ENCODE measurements around the gene KDM6A. TPM values are rescaled to one million over a fixed set of nuclear protein-coding genes. Genes with fewer than 3 reads are reported as not detected.
"Not testable (repeated sequence)": the region's sequence is repeated elsewhere in the genome, so short reads cannot be mapped to it uniquely, and the experiment has no call there.

KDM6A gene
- total RNA-seq, 4 donors from 2014 or later = 42.5 to 163 (median 91.8) TPM

DNA sequence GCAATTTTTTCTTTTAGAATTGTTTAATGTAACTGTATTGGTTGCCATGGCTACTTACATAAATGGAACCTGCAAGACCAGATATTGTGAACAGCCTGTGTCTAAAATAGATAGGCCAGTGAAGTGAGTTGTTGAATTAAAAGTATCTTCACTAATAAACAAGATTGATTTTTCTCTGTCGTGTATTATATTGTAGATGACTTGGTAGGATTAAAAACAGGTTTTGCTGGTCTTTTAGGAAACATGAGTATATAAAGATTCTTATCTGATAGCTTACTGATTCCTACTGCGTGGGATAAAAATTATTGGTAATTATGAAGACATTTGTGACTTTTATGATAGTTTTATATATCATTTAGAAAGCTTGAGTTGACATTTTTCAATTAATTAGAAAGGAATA is 162.1 kb downstream of the KDM6A start:
- DNase-seq = no peak
- TF ChIP-seq POLR2A (IDR thresholded peaks at IDR 0.05) (no peak), POLR2AphosphoS5 (IDR thresholded peaks at IDR 0.05) (no peak), EP300 (IDR thresholded peaks at IDR 0.05; ENCODE audit: low read depth) (no peak)
- TF ChIP-seq, protein P1, sequence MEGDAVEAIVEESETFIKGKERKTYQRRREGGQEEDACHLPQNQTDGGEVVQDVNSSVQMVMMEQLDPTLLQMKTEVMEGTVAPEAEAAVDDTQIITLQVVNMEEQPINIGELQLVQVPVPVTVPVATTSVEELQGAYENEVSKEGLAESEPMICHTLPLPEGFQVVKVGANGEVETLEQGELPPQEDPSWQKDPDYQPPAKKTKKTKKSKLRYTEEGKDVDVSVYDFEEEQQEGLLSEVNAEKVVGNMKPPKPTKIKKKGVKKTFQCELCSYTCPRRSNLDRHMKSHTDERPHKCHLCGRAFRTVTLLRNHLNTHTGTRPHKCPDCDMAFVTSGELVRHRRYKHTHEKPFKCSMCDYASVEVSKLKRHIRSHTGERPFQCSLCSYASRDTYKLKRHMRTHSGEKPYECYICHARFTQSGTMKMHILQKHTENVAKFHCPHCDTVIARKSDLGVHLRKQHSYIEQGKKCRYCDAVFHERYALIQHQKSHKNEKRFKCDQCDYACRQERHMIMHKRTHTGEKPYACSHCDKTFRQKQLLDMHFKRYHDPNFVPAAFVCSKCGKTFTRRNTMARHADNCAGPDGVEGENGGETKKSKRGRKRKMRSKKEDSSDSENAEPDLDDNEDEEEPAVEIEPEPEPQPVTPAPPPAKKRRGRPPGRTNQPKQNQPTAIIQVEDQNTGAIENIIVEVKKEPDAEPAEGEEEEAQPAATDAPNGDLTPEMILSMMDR (IDR thresholded peaks at IDR 0.05) = no peak
- Histone ChIP-seq H3K4me1 (no peaks in the 10 kb centered on the region), H3K9me3 (no peaks in the 10 kb centered on the region), H3K27ac (no peak overlapping the region), H3K36me3 (no peaks in the 10 kb centered on the region), H3K4me3 (no peak overlapping the region), H3K27me3 (no peaks in the 10 kb centered on the region)
- intact Hi-C loops (cut with DNase I; ENCODE audit: low total_unique reads) (no loop called here), in situ Hi-C loops (cut with MboI; ENCODE audit: low pct_ligation_motif_present in 1 of 4, low pct_unique_long_range_greater_than_20kb in 1 of 4, low sequenced_read_pairs in 3 of 4) (no loop called here)
- WGBS, 2 donors (ENCODE audit: low coverage in 1 of 2) = 60 to 72% methylated on average over 1 to 2 of the region's 2 CpGs

DNA sequence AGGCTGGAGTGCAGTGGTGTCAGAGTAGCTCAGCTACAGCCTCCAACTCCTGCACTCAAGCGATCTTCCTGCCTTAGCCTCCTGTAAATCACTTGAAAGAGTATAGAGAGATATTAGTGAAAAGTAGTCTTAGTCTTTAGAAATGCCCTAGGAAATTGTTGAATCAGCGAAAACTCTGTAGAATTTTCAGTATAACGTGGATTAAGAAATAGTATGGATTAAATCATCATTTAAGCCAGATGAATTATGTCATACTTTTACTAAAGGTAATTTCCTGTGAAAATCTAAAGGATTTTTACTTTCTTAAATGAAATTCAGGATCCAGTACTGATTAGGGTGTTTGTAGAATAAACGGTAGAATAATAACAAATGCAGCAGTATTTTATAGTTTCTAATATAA is 163.2 kb downstream of the KDM6A start:
- Histone ChIP-seq H3K4me1 (no peaks in the 10 kb centered on the region), H3K9me3 (no peaks in the 10 kb centered on the region), H3K36me3 (no peaks in the 10 kb centered on the region), H3K27me3 (no peaks in the 10 kb centered on the region), H3K27ac (no peak overlapping the region), H3K4me3 (no peak overlapping the region)
- in situ Hi-C loops (cut with MboI; ENCODE audit: low pct_ligation_motif_present in 1 of 4, low pct_unique_long_range_greater_than_20kb in 1 of 4, low sequenced_read_pairs in 3 of 4) (no loop called here), intact Hi-C loops (cut with DNase I; ENCODE audit: low total_unique reads) (loop anchor here (2.0 kb wide), 1 partner anchor 19 kb away; no protein-coding TSS in a partner anchor)
- TF ChIP-seq POLR2A (IDR thresholded peaks at IDR 0.05) (no peak), EP300 (IDR thresholded peaks at IDR 0.05; ENCODE audit: low read depth) (no peak), POLR2AphosphoS5 (IDR thresholded peaks at IDR 0.05) (no peak)
- TF ChIP-seq, protein P1 (IDR thresholded peaks at IDR 0.05) = no peak
- DNase-seq = no peak
- 92 to 97% methylated on average over 4 of the region's 4 CpGs for WGBS, 2 donors (ENCODE audit: low coverage in 1 of 2)

DNA sequence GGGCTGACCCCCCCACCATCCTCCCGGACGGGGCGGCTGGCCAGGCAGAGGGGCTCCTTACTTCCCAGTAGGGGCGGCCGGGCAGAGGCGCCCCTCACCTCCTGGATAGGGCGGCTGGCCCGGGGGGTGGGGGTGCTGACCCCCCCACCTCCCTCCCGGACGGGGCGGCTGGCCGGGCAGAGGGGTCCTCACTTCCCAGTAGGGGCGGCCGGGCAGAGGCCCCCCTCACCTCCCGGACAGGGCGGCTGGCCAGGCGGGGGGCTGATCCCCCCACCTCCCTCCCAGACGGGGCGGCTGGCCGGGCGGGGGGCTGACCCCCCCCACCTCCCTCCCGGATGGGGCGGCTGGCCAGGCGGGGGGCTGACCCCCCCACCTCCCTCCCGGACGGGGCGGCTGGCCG is 167.1 kb downstream of the KDM6A start:
- WGBS, 2 donors (ENCODE audit: low coverage in 1 of 2) = no CpG with 5 or more reads among the region's 28 CpGs
- in situ Hi-C loops (cut with MboI; ENCODE audit: low pct_ligation_motif_present in 1 of 4, low pct_unique_long_range_greater_than_20kb in 1 of 4, low sequenced_read_pairs in 3 of 4) = not testable (repeated sequence)

DNA sequence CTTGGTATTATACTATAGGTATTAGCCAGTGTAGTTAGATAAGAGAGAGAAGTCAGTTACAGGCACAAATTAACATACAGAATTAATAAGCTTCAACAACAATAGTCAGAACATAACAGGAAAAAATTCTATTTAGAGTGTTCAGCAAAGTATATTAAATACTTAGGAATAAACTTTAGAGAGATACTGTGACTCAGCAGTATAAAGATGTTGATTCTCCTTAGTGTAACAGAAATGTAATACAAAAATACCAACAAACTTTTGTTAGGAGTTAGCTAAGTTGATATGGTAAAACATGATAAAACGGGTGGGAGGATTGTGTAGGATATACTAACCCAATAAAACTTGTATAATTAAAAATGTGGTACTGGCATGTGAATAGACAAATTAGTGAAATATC is 173.4 kb downstream of the KDM6A start:
- Histone ChIP-seq H3K36me3 (no peaks in the 10 kb centered on the region), H3K4me1 (no peaks in the 10 kb centered on the region), H3K9me3 (no peaks in the 10 kb centered on the region), H3K27ac (no peak overlapping the region), H3K4me3 (no peak overlapping the region), H3K27me3 (no peaks in the 10 kb centered on the region)
- WGBS, 2 donors (ENCODE audit: low coverage in 1 of 2) = 88 to 91% methylated on average over 1 of the region's 1 CpG
- intact Hi-C loops (cut with DNase I; ENCODE audit: low total_unique reads) (no loop called here), in situ Hi-C loops (cut with MboI; ENCODE audit: low pct_ligation_motif_present in 1 of 4, low pct_unique_long_range_greater_than_20kb in 1 of 4, low sequenced_read_pairs in 3 of 4) (no loop called here)
- TF ChIP-seq POLR2AphosphoS5 (IDR thresholded peaks at IDR 0.05) = no peak
- TF ChIP-seq POLR2A (IDR thresholded peaks at IDR 0.05) = no peak
- TF ChIP-seq EP300 (IDR thresholded peaks at IDR 0.05; ENCODE audit: low read depth) = no peak
- TF ChIP-seq, protein P1 (IDR thresholded peaks at IDR 0.05) = no peak
- no peak for DNase-seq

More for the DNA sequence above, 167.1 kb downstream of the KDM6A start:
- not testable (repeated sequence) for DNase-seq, H3K4me1 ChIP-seq, H3K9me3 ChIP-seq, H3K4me3 ChIP-seq, H3K27ac ChIP-seq, H3K36me3 ChIP-seq, H3K27me3 ChIP-seq
- intact Hi-C loops (cut with DNase I; ENCODE audit: low total_unique reads) = loop anchor here (5.0 kb wide), 1 partner anchor 1287 kb away; no protein-coding TSS in a partner anchor

DNA sequence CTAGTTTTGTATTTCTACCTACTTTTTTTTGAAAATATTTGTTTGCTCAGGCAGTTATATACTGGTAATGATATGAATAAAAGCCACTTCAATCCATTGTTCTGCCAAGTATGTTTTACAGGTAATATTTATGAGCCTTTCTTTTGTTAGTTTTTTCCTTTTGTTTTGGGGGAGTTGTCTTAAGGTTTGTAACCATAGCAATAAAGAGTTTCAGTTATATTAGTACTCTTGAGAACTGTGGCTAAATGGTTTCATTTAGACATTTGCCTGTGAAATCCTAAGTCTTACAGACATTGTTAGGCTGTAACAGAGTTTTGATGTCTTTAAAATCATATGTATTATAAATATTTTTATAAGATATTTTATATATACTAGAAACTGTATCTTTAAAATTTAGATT is 177.6 kb downstream of the KDM6A start:
- no peak for DNase-seq
- Histone ChIP-seq H3K9me3 (no peaks in the 10 kb centered on the region), H3K27me3 (no peaks in the 10 kb centered on the region), H3K36me3 (no peaks in the 10 kb centered on the region), H3K27ac (no peak overlapping the region), H3K4me3 (no peak overlapping the region), H3K4me1 (no peaks in the 10 kb centered on the region)
- intact Hi-C loops (cut with DNase I; ENCODE audit: low total_unique reads) (no loop called here), in situ Hi-C loops (cut with MboI; ENCODE audit: low pct_ligation_motif_present in 1 of 4, low pct_unique_long_range_greater_than_20kb in 1 of 4, low sequenced_read_pairs in 3 of 4) (loop anchor here in 2 of 4 donors (25.0 kb wide), 2 partner anchors 163 to 1088 kb away; partner anchors contain the start of gene NDP (in 1 of the 2))
- TF ChIP-seq, protein P1 (IDR thresholded peaks at IDR 0.05) = no peak
- TF ChIP-seq POLR2A (IDR thresholded peaks at IDR 0.05) (no peak), EP300 (IDR thresholded peaks at IDR 0.05; ENCODE audit: low read depth) (no peak), POLR2AphosphoS5 (IDR thresholded peaks at IDR 0.05) (no peak)

Data from transverse colon (tissue), 4 donors.